GM20000 (cell line): ENCODE data around the gene CNDP2.

Source experiments
- DNase-seq: peaks from one replicate; pipeline ENCODE4 v3.0.0; 2012; ENCODE audit warnings: low spot score
- TF ChIP-seq, protein P1 (sequence below): IDR thresholded peaks from 2 replicates; pipeline ENCODE4 v1.5.1; 2012; ENCODE audit warnings: mild to moderate bottlenecking, control low read depth; ENCODE audit errors: extremely low read depth, missing control alignments

CNDP2 gene

DNA sequence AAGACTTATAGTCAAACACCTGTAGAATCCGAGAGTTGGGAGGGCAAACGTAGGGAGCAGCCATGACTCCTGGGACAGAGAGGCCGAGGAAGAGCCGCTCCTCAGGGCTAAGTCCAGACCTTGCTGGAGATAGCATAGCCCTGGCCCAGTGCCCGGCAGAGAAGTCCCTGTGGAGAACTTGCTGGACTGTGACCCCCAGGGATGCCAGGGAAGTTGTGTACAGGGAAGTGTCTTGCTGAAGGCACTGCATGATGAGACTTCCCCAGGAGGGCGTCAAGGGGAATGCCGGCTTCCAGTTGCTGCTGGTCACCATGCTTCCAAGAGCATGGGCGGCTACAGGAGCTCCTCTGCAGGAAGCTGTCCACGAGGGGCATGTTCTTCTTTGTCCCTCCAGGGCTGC lies 29.6 kb downstream of the CNDP2 start:
- TF ChIP-seq, protein P1, sequence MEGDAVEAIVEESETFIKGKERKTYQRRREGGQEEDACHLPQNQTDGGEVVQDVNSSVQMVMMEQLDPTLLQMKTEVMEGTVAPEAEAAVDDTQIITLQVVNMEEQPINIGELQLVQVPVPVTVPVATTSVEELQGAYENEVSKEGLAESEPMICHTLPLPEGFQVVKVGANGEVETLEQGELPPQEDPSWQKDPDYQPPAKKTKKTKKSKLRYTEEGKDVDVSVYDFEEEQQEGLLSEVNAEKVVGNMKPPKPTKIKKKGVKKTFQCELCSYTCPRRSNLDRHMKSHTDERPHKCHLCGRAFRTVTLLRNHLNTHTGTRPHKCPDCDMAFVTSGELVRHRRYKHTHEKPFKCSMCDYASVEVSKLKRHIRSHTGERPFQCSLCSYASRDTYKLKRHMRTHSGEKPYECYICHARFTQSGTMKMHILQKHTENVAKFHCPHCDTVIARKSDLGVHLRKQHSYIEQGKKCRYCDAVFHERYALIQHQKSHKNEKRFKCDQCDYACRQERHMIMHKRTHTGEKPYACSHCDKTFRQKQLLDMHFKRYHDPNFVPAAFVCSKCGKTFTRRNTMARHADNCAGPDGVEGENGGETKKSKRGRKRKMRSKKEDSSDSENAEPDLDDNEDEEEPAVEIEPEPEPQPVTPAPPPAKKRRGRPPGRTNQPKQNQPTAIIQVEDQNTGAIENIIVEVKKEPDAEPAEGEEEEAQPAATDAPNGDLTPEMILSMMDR: no peak
- DNase-seq: no peak

- TF ChIP-seq, protein P1: no peak
- DNase-seq: no peak
These were observed 30.3 kb downstream of the CNDP2 start for GRCh38 chr18:74526488-74526887.

GRCh38 chr18:74528478-74528877 lies 32.3 kb downstream of the CNDP2 start:
- TF ChIP-seq, protein P1: no peak
- DNase-seq: no peak

DNA sequence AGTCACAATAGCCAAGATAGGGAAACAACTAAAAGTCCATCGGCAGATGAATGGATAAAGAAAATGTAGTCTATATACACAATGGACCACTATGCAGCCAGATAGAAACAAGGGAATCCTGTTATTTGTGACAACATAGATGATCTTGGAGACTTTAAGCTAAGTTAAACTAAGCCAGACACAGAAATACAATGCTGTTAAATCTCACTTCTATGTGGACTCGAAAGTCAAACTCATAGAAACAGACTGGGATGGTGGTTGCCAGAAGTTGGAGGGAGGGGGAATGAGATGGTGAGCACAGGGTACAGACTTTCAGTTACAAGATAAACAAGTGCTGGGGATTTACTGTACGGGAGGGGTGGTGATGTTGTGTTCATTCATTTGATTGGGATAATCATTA lies 32.8 kb downstream of the CNDP2 start:
- no peak for DNase-seq
- TF ChIP-seq, protein P1: no peak

DNA sequence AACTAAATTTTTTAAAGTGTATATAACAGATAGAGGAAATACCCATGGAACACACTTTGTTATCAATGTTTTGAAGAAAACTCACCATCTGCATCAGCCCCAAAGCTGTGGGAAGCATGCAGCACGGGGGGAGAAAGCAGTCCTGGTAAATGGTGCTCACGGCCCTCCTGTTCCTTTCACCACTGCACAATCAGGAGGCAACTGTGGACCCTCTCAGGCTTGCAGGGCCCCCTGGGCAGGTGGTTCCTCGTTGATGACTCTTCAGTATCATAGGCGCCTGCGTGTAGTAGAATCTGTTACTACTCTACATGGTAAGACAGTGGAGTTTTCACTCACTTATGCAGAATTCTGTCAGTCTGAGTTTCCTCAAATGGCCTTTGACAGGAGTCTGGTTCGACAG lies 33.2 kb downstream of the CNDP2 start:
- TF ChIP-seq, protein P1: no peak
- DNase-seq: no peak

DNA sequence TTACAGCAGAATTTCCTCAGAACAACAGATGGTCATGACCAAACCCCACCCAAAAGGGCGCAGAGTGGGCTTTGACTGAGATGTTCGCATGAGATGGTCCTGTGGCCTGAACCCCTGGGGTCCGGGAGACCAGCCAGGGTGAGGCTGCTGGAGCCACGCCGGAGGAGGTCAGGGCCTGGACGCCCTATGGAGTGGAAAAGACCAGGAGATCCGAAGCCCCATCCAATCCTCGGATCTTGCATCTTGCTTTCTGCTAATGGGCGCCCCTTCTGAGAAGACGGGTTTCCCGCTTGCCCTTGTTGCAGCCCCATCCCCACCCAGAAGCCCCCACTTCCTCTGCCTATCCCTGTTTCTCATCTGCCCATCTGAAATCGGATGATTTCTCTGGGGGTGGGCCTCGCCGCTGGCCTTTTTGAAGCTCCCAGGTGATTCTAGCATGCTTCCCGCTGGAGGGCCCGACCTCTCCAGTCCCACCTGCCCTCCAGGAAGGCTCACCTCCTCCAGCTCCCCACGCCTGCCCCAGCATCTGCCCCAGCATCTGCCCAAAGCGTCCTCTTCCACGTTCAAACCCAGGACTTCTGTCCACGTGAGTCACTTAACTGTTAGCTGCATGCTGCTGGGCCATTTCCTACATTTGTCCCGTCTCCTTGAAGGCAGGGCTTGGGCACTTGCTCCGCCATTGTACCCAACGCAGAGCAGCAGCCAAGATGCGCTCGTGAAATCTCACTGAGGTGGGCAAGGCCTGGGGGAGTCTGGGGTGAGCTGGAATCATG lies 33.8 kb downstream of the CNDP2 start:
- no peak for DNase-seq
- TF ChIP-seq, protein P1: no peak

- no peak for DNase-seq
- TF ChIP-seq, protein P1: no peak
These were observed 34.4 kb downstream of the CNDP2 start for GRCh38 chr18:74530584-74530862.
